ENCODE measurements around the gene PRR4.

- TF ChIP-seq POLR2AphosphoS5 (IDR thresholded peaks at IDR 0.05; ENCODE audit: borderline replicate concordance, low read depth, low read length) (no peak), EZH2 (IDR thresholded peaks at IDR 0.05) (no peak), FOXP2 (optimal IDR thresholded peaks at IDR 0.05; ENCODE audit: control extremely low read depth, extremely low read length, insufficient read depth) (no peak)
Measured at GRCh38 chr12:10853776-10854175, 4.5 kb upstream of the PRR4 start.

Measured in SK-N-MC (cell line).